Measurements from ENCODE around the gene ISYNA1.

DNA sequence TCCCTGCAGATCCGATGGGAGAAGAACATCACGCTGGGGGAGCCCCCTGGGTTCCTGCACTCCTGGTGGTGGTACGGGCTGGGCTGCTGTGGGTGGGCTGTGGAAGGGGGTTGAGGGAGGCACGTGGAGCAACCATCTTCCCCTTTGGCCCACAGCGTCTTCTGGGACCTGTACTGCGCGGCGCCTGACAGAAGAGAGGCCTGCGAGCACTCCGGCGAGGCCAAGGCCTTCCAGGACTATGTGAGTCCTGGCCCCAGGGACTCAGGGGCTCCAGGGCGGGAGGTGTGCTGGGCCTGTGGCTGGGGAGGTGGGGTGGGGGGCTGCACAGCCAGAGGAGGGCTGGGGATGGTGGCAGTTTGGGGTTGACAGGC, 10.2 kb downstream of the ISYNA1 start:
- TF ChIP-seq, protein P1, sequence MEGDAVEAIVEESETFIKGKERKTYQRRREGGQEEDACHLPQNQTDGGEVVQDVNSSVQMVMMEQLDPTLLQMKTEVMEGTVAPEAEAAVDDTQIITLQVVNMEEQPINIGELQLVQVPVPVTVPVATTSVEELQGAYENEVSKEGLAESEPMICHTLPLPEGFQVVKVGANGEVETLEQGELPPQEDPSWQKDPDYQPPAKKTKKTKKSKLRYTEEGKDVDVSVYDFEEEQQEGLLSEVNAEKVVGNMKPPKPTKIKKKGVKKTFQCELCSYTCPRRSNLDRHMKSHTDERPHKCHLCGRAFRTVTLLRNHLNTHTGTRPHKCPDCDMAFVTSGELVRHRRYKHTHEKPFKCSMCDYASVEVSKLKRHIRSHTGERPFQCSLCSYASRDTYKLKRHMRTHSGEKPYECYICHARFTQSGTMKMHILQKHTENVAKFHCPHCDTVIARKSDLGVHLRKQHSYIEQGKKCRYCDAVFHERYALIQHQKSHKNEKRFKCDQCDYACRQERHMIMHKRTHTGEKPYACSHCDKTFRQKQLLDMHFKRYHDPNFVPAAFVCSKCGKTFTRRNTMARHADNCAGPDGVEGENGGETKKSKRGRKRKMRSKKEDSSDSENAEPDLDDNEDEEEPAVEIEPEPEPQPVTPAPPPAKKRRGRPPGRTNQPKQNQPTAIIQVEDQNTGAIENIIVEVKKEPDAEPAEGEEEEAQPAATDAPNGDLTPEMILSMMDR (conservative IDR thresholded peaks at IDR 0.05; ENCODE audit: low read length), result no peak
- no peak for TF ChIP-seq EZH2phosphoT487 (IDR thresholded peaks at IDR 0.05; ENCODE audit: borderline replicate concordance)

All from Loucy (cell line).